Gastrocnemius medialis (tissue), 4 donors: ENCODE data around the gene RFXANK. TPM values are rescaled to one million over a fixed set of nuclear protein-coding genes. Genes with fewer than 3 reads are reported as not detected.

Source experiments
- ATAC-seq, 2 donors: fragments of 150-250 bp; one replicate each; pipeline ENCODE4 v1.9.1; 2016
- DNase-seq, 2 donors: peaks; one replicate each; pipeline ENCODE4 v3.0.0-alpha.2; 2019
- H3K27ac ChIP-seq, 4 donors: fragments of 200-600 bp; sonication (generic); 1 replicate in 1 of 4; 2 replicates in 3 of 4; pipeline ENCODE4 v1.5.1; 2016 to 2018; ENCODE audit warnings: mild to moderate bottlenecking in 2 of 4, moderate library complexity in 1 of 4
- H3K27me3 ChIP-seq, 3 donors: fragments of 200-600 bp; sonication (generic) in 2 of 3; 1 replicate in 1 of 3; 2 replicates in 2 of 3; pipeline versions ENCODE4 v1.5.1 to v1.6.0; 2016 to 2019; ENCODE audit warnings: mild to moderate bottlenecking in 1 of 3, moderate library complexity in 1 of 3
- H3K36me3 ChIP-seq, 2 donors: fragments of 200-600 bp; sonication (generic) in 1 of 2; one replicate each; pipeline ENCODE4 v1.5.1; 2017 to 2018
- H3K4me1 ChIP-seq, 2 donors: fragments of 200-600 bp; sonication (generic) in 1 of 2; one replicate each; pipeline ENCODE4 v1.5.1; 2016 to 2017; ENCODE audit warnings: mild to moderate bottlenecking in 2 of 2
- H3K4me3 ChIP-seq, 4 donors: fragments of 200-600 bp; sonication (generic) in 3 of 4; 1 replicate in 1 of 4; 2 replicates in 3 of 4; pipeline ENCODE4 v1.5.1; 2016 to 2019; ENCODE audit warnings: mild to moderate bottlenecking in 2 of 4
- H3K9me3 ChIP-seq, 3 donors: fragments of 200-600 bp; sonication (generic) in 2 of 3; 1 replicate in 1 of 3; 2 replicates in 2 of 3; pipeline ENCODE4 v1.5.1; 2016 to 2019
- POLR2A ChIP-seq, 2 donors: fragments of 450-650 bp; IDR thresholded peaks; one replicate each; pipeline ENCODE4 v1.6.1; 2017; ENCODE audit warnings: antibody characterized with exemption in 2 of 2, mild to moderate bottlenecking in 2 of 2, moderate library complexity in 2 of 2
- in situ Hi-C, 4 donors: fragments of 200-750 bp; cut with MboI; loops; one replicate each; pipeline versions ENCODE4 v1.15.0 to v1.8.0; 2017; ENCODE audit warnings: low sequenced_read_pairs in 4 of 4
- intact Hi-C: fragments of 100-400 bp; cut with DNase I; formaldehyde crosslinking; loops from one replicate; pipeline ENCODE4 v1.15.1; 2023; ENCODE audit warnings: low total_unique reads
- total RNA-seq, 4 donors: library from RNA; depleted of rRNA; stranded (reverse); fragments of >200 nt; gene quantifications; one replicate each; pipeline versions ENCODE4 v1.1.0 to v1.2.3, GENCODE V29; 2016
- TF ChIP-seq, protein P1 (sequence below), 5 experiments: fragments of 450-650 bp in 3 of 5; fragments of 200-600 bp in 2 of 5; sonication (generic) in 2 of 5; IDR thresholded peaks in 4 of 5; conservative IDR thresholded peaks in 1 of 5; 1 replicate in 4 of 5; 2 replicates in 1 of 5; pipeline ENCODE4 v1.5.1; 2016 to 2019; ENCODE audit warnings: antibody characterized with exemption in 5 of 5, mild to moderate bottlenecking in 3 of 5, moderate library complexity in 3 of 5

RFXANK gene
- total RNA-seq, 4 donors from 2014 or later = 25.5 to 44.1 (median 35.1) TPM

DNA sequence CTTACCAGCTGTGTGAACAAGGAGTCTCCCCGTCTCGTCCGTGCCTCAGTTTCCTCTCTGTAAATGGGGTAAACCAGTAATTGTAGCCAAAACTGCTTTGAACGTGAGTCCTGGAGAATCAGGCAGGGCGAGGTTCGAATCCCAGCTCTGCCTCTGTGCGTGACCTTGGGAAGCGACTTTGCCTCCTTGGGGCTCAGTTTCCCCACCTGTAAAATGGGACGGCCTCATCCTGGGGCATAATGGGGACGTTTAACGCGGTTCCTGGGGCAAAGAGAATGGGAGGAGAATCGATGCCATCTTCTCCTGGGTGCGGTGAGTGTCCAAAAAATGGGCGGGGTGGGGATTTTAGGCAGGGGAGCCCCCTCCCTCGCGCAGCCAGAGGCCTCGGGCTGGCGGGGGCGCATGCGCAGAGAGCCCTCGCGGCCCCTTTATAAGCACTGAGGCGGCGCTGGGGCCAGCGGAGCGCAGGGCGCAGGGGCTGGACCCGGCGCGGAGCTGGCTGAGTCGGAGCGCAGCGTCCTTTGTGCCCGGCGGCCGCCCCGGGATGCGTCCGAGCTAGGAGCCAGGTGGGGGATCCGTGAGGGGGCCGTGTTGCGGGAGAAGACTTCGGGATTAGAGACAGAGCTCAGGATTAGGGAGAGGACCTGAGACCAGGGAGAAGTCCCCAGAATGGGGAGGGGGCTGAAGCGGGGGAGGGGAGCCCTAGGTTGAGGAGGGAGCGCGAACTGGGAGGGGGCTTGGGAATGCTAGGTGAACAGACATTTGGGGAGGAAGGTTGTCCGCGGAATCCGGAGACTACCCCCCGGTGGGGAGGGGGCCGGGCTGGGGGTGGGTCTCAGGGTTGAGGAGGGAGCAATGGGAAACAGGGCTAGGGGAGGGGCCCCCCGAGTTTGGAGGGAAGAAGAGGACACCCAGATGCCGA is 19.7 kb downstream of the RFXANK start, which contains the start of gene NCAN:
Gene NCAN, plus strand, starts transcription at position 460 of the 922 bp plus-strand sequence. CDS start 4,996 bp downstream, outside the sequence.
- in situ Hi-C loops = no loop called here
- ATAC-seq = no peak

DNA sequence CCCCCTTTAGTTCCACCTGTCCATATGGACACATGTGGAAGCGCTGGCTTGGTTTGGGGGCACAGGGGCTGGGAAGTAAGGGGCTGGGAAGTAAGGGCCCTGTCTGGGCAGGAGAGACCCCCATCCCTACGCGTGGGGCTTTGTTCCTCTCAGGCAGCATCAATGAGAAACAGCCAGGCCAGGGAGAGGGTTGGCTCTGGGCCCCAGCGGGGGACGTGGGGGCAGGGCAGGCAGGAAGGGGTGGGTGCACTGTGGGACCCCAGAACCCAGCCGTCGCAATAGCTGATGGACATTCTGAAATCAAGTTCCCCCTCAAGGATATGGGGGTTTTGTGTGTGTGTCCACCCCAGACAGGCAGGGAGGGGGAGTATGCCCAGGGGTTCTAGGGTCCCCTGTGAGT is 20.9 kb downstream of the RFXANK start:
- H3K36me3 ChIP-seq = no peaks in the 10 kb centered on the region
- no peak for DNase-seq

More for the DNA sequence above, 19.7 kb downstream of the RFXANK start, which contains the start of gene NCAN:
- intact Hi-C loops = no loop called here
- no peak within 1 kb of the TSS for H3K4me3 ChIP-seq
- H3K27ac ChIP-seq = no peak within 1 kb of the TSS
- H3K27me3 ChIP-seq = peaks cover 37 to 64% (median 45%) of the 10 kb centered on the region in 3 donors
- TF ChIP-seq, protein P1, sequence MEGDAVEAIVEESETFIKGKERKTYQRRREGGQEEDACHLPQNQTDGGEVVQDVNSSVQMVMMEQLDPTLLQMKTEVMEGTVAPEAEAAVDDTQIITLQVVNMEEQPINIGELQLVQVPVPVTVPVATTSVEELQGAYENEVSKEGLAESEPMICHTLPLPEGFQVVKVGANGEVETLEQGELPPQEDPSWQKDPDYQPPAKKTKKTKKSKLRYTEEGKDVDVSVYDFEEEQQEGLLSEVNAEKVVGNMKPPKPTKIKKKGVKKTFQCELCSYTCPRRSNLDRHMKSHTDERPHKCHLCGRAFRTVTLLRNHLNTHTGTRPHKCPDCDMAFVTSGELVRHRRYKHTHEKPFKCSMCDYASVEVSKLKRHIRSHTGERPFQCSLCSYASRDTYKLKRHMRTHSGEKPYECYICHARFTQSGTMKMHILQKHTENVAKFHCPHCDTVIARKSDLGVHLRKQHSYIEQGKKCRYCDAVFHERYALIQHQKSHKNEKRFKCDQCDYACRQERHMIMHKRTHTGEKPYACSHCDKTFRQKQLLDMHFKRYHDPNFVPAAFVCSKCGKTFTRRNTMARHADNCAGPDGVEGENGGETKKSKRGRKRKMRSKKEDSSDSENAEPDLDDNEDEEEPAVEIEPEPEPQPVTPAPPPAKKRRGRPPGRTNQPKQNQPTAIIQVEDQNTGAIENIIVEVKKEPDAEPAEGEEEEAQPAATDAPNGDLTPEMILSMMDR (IDR thresholded peaks at IDR 0.05 in 4 of 5, conservative IDR thresholded peaks at IDR 0.05 in 1 of 5) = no peak
- TF ChIP-seq POLR2A (IDR thresholded peaks at IDR 0.05) = no peak
- no peaks in the 10 kb centered on the region for H3K36me3 ChIP-seq
- no peak for DNase-seq
- H3K9me3 ChIP-seq = no peaks in the 10 kb centered on the region
- no peaks in the 10 kb centered on the region for H3K4me1 ChIP-seq

DNA sequence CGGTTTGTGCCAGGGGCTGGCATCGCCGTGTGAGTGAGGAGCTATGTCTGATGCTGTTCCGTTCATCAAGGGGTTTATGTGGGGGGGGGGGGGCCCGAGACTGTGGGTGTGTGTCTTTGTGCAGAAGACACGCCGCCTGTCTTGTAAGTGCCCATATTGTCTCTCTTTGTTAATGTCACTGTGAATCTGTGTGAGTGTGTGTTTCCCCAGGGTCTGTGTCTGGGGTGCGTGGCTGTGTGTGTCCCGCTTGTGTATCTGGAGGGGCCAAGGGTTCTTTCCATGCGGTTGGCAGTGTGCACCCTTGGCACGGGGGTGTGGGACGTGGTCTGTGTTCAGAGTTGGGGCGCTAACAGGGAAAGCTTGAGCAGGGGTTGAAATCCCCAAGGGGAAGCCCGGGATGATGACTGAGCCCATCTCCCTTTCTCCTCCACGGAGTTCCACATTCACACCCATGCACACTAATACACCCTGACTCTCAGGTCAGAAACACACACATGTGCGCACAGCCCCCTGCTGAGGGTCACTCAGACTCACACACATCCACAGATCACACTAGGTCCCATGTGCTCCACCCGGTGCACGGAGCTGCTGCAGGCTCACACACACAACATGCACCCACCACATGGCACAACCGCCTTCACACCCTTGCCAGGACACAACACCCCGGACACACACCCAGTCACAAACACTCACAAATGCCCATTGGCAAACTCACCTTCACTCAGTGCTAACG is 21.5 kb downstream of the RFXANK start:
- H3K4me1 ChIP-seq = no peaks in the 10 kb centered on the region
- no peak for DNase-seq
- peaks cover 30 to 63% (median 45%) of the 10 kb centered on the region in 3 donors for H3K27me3 ChIP-seq
- H3K27ac ChIP-seq = no peak overlapping the region
- H3K36me3 ChIP-seq = no peaks in the 10 kb centered on the region
- in situ Hi-C loops = no loop called here
- H3K9me3 ChIP-seq = no peaks in the 10 kb centered on the region
- ATAC-seq = no peak
- H3K4me3 ChIP-seq = no peak overlapping the region
- TF ChIP-seq, protein P1 (IDR thresholded peaks at IDR 0.05 in 4 of 5, conservative IDR thresholded peaks at IDR 0.05 in 1 of 5) = no peak
- TF ChIP-seq POLR2A (IDR thresholded peaks at IDR 0.05) = no peak
- intact Hi-C loops = no loop called here

More for the DNA sequence above, 20.9 kb downstream of the RFXANK start:
- in situ Hi-C loops (no loop called here), intact Hi-C loops (no loop called here)
- H3K4me3 ChIP-seq = no peak overlapping the region
- no peak overlapping the region for H3K27ac ChIP-seq
- no peaks in the 10 kb centered on the region for H3K4me1 ChIP-seq
- no peaks in the 10 kb centered on the region for H3K9me3 ChIP-seq
- no peak for ATAC-seq
- H3K27me3 ChIP-seq = peaks cover 35 to 67% (median 45%) of the 10 kb centered on the region in 3 donors
- TF ChIP-seq POLR2A (IDR thresholded peaks at IDR 0.05) = no peak
- TF ChIP-seq, protein P1 (IDR thresholded peaks at IDR 0.05 in 4 of 5, conservative IDR thresholded peaks at IDR 0.05 in 1 of 5) = no peak

DNA sequence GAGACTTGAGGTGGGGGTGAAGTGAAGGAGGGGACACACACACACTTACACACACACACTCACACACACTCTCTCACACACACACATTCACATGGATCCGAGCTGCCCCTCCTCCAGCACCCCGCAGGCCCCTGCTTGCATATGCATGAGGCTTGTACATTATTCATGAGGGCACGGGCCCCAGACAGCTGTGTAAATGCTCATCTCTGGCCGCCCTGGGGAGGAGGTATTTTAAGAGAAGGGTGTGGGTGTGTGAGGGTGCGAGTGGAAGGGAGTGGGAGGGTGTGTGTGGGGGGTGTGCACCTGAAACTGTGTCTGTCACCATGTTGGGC is 22.1 kb downstream of the RFXANK start:
- Histone ChIP-seq H3K9me3 (no peaks in the 10 kb centered on the region), H3K36me3 (no peaks in the 10 kb centered on the region), H3K27ac (no peak overlapping the region), H3K27me3 (peaks cover 30 to 60% (median 43%) of the 10 kb centered on the region in 3 donors), H3K4me1 (no peaks in the 10 kb centered on the region), H3K4me3 (no peak overlapping the region)
- no peak for DNase-seq
- in situ Hi-C loops = no loop called here
- no peak for ATAC-seq
- intact Hi-C loops = no loop called here
- no peak for TF ChIP-seq POLR2A (IDR thresholded peaks at IDR 0.05)
- TF ChIP-seq, protein P1 (IDR thresholded peaks at IDR 0.05 in 4 of 5, conservative IDR thresholded peaks at IDR 0.05 in 1 of 5) = no peak
